HG03066 (cell line): ENCODE results near the gene CREB3L4.
"Not testable (repeated sequence)": the region's sequence is repeated elsewhere in the genome, so short reads cannot be mapped to it uniquely, and the experiment has no call there.

ENCODE experiments used
- ATAC-seq: cut with Tn5 transposase; IDR thresholded peaks from one replicate; pipeline ENCODE4 v1.9.1; 2021; ENCODE audit warnings: low read depth; ENCODE audit not compliant: unreplicated experiment

The CREB3L4 gene

DNA sequence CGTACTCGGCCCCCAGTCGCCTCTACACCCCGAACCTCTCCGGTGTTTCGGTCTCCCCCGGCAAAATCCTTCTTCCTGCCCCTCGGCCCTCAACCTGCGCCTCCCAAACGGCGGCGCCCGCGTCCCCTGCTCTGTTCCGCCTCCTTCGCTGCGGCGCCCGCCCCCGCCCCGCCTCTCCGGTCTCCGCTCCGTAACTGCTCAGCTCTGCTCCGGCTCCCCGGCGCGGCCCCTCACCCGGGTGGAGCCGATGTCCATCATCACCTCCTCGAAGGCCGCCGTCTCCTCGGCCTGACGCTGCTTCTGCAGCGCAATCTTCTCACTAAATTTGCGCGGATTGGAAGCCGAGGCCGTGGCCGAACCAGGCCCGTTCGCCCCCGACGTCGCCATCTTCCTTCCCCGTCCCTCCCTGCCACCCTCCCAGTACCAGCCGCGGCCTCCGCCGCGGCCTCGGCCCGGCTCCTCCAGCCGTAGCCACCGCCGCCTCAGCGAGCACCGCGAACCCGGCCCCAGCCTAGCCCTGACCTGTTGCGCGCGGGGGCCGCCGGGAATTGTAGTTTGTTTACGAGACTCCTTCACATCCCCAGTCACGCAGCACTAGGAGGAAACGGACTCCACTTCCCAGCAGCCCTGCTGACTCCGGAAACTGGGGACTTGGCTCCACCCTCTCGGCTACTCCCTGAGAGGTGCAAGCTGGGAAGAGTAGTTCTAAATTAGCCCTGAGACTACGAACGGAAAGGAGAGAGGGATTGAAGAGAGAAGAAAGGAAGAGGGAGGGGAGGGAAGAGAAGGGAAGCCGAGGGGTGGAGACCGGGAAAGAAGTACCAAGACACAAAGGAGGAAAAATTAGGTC is 9.4 kb upstream of the CREB3L4 start, which contains the start of gene CRTC2:
Gene CRTC2, minus strand, starts transcription at position 502 of the 850 bp plus-strand sequence. Its CDS starts 115 bp downstream, at position 387.
- peak; percentile 78 for ATAC-seq

DNA sequence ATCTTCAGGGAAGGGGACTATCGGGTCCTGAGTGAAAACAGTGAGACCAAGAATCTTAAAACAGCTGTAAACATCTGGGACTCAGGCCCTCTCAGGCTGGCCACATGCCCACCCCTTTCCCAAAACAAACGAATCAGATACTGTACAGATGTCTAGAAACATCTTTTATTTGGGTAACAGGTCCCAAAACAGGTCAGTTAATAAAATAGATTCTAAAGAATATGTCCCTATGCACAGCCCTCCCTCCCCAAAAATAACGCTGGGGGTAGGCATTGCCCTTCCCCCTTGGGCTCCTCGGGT is 8.8 kb upstream of the CREB3L4 start:
- ATAC-seq: no peak

DNA sequence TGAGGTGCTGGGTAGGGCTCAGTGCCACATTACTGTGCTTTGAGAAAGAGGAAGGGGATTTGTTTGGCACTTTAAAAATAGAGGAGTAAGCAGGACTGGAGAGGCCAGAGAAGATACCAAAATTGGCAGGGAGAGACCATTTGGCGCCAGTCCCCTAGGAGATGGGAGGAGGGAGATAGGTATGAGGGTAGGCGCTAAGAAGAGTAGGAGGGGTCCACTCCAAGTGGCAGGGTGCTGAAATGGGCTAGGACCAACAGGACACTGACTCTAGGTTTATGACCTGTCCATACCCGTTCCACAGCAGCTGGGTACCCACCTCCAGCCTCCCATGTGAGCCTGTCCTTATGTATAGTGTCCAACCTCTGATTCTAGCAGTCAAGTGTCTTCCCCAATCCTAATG is 8.2 kb upstream of the CREB3L4 start:
- ATAC-seq: no peak

DNA sequence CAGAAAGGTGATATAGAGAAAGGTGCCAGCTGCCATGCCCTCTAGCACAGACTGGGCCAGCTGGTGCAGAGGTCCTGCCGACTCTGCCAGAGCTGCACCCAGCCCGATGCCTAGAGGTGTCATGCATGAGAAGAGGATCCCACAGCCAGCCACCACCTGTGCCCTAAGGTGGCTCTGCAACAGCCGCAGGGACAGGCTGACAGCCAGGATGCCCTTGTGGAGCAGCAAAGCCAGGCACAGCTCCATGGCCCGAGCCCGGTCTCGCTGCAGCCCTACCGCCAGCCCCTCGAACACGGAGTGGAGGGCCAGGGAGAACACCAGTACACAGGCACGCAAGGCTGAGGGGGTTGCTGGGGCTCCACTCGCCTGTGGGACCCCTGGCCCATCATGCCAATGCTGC is 7.5 kb upstream of the CREB3L4 start:
- ATAC-seq: no peak

DNA sequence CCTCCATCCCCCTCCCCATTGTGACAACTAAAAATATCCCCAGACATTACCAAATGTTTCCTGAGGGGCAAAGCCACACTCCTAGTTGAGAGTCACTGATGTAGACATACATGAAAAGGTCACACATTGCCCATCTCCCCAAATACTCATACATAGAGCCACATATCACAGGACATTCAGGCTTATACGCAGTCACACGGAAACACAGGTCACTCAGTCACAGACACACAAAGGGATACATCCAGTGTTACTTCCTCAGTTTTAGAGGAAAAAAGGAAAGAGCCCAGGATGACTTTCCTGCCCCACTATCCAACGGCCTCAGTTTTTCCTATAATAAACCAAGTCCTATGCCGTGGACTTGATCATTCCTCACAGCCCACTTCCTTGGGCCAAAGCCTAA is 6.3 kb upstream of the CREB3L4 start:
- no peak for ATAC-seq

DNA sequence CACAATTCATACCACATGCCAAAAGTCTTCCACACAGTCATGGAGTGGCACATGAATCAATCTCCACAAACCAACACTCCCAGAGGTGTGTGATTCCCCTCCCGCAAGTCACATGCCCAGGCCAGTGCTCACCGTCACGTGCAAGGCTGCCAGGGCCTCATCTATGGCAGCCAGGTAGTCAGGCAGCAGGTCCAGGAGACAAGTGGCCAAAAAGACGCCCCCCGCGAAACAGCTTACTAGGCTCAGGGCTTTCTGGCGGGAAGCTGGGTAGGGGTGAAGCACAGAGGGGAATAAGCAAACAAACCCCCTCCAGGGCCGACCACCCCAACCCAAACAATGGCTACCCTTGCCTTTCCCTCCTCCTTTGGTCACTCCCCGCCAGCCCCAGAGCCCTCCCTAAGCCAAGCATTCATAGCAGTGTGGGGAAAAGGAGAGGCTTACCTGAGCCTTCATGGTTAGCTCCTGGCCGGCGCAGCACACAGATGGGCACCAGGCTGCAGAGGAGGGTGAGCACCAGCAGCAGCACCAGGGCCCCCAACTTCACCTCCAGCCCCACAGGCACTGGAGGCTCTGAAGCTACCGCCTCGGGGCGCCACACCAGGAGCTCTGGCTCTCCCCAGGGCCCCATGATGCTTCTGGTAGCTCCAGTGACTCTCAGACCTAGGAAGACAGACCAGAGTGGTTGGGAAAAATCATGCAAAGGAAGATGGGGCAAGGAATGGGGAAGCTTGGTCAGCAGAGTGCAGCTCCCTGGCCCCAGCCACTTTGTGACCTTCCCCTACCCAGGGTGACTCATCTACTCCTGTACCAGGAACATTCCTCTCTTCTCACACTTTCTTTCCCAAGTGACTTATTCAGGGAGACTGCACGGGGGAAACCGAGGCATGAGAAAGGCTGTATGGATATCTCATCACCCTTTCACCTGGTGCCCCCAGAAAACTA is 5.3 kb upstream of the CREB3L4 start:
- no peak for ATAC-seq

DNA sequence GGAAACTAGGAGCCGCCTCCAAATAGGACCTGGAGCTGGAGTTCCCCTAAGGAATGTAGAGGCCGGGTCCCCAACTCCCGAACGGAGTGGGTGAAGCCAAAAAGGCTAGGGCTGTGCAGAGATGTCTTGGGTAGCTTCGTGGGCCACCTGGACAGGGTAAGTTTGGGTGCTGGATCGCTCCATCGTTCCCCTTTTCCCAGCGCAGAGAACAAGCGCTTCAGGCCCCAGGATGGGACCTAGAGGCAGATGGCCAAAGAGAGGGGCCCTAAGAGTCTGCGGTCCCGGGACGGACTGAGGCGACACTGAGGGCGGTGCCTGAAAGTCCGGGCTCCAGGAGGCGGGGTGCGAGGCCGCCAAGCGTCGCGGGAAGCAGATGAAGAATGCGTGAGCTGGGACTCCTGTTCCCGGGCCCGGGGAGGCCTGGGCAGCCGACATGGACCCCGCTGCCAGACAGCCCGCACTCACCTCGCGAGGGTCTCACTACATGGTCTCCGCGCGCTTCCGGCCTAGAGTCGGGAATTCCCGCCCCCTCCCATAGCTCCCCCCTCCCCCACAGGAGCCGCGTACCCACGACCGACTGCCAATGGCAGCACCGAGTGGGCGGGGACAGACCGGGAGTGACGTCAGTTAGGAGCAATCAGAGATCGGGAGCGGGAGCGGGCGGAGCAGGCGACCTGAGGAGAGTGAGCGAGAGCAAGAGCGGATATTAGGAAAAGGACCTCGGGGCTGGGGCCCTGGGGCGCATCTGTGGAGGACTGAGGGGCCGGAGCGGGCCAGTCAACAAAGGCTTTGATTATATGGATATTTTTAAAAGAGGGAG is 4.5 kb upstream of the CREB3L4 start, which contains the start of gene SLC39A1:
Gene SLC39A1, minus strand, starts transcription at position 508 of the 820 bp plus-strand sequence. CDS start 822 bp downstream, outside the sequence.
- peak; percentile 41 for ATAC-seq

DNA sequence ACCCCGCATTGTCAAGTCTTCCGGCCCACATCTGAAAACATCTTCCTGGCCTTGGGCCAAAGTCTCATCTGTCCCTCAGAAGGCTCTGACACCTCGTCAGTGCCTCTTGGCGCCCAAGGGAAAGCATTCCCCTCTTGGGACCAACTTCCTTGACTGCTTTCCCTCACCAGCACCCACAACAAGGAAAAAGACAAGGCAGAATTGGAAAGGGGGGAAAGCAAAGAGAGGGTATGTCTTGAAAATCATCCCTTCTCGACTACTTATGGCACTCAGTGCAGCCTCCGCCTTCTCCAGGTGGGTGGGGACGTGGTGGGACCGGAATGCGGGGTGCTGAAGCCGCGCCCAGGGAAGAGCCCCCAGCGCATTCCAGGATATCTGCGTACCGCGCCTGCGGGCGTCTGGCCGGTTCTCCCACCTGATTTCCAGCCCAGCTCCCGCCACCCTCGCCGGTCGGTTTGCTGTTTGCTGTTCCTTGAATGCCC is 3.8 kb upstream of the CREB3L4 start:
- no peak for ATAC-seq

DNA sequence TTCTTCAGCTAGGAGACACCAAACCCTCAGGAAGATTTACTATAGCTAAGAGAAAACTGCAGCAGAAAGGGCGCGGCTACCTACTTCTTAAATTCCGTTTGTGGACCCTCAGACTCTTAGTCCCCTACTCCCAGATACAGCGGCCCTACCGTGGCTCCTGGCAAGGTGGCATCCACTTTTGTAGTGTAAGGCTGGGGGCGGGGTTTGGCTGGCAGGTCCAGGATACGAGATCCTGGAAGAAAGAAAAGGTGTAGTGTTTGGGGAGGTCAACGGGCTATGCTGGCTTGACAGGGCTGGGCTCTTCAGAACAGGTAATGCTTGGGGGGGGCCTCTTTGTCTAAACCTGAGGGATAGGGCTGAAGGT is 280 bp downstream of the CREB3L4 start:
- no peak for ATAC-seq

DNA sequence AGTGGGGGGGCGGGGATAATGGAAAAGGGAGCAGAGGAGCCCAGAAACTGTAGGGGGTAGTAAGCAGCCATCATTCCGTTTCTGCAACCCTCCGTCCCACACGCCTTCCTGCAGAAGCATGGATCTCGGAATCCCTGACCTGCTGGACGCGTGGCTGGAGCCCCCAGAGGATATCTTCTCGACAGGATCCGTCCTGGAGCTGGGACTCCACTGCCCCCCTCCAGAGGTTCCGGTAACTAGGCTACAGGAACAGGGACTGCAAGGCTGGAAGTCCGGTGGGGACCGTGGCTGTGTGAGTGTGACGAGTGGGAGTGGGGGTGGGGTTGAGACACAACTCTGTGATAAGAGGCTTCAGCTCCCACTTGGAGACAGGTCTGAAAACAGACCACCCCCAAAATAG is 706 bp downstream of the CREB3L4 start:
- no peak for ATAC-seq

DNA sequence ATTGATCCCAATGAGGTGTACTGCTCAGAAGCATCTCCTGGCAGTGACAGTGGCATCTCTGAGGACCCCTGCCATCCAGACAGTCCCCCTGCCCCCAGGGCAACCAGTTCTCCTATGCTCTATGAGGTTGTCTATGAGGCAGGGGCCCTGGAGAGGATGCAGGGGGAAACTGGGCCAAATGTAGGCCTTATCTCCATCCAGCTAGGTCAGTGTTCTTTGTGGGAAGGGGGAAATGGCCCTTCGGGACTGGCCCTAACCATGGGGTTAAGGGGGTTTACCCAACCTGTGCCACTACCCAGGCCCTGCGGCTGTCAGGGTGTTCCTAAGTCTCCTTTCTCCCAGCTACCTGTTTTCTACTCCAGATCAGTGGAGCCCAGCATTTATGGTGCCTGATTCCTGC is 1.3 kb downstream of the CREB3L4 start:
- no peak for ATAC-seq

DNA sequence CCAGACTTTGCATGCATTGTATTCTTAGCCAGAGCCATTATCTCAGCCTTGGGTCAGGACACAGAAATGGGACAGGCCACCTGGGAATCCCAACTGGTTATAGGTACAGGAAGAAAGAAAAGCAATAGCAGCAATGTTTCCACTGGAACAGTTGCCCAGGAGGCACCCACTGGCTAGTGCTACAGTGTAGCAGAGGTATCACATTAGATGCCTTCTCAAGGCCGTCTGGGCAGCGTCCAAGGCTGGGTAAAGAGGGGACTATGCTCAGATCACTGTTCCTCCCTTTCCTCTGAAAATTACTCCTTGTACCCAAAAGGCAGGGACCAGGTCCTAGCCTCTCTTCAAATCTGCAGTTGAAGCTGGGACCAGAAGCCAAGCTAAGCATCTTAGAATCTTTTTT is 2.6 kb downstream of the CREB3L4 start:
- ATAC-seq: no peak

DNA sequence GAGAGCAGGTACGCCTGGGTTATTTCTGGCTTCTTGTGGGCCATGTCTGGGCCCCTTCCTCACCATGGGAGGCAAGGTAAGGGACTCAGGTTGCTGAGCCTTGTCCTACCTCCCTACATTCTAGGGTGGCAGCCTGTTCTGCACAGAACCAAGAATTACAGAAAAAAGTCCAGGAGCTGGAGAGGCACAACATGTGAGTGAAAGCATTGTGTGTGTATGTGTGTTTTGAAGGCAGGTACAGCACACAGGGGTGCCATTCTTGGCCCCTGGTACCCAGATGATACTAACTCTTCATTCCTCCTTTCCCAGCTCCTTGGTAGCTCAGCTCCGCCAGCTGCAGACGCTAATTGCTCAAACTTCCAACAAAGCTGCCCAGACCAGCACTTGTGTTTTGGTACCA is 5.4 kb downstream of the CREB3L4 start:
- ATAC-seq: no peak

DNA sequence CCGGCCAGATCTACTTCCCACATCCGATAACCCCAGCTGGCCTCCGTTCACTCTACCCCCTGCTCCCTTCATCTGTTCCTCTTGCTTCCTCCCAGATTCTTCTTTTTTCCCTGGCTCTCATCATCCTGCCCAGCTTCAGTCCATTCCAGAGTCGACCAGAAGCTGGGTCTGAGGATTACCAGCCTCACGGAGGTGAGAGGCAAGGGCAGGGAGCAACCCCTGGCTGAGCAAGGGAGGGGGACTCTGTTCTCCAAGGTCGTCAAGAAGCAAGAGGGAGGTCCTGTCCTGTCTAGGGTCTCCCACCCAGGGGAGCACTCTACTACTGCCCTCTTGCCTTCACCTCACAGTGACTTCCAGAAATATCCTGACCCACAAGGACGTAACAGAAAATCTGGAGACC is 5.8 kb downstream of the CREB3L4 start:
- no peak for ATAC-seq

DNA sequence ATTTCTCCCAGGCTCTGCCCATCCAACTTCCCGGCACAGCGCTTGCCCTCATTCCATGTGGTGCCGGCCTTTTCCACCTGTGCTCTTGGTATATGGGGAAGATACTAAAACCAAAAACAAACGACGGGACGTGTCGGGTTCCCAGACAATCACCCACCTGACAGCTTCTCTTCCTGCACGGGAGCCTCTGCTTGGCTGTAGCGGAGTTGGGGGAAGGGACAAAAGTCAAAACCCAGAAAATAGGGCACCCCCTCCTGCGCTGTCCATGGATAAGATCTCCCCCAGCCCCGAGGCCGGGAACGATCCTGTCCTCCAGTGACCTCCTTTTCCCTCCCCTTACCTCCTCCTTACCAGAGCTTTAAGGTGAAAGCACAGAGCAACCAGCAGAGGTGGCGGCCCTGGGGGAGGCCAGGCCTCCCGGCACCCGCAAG is 9.1 kb downstream of the CREB3L4 start:
- no peak for ATAC-seq

DNA sequence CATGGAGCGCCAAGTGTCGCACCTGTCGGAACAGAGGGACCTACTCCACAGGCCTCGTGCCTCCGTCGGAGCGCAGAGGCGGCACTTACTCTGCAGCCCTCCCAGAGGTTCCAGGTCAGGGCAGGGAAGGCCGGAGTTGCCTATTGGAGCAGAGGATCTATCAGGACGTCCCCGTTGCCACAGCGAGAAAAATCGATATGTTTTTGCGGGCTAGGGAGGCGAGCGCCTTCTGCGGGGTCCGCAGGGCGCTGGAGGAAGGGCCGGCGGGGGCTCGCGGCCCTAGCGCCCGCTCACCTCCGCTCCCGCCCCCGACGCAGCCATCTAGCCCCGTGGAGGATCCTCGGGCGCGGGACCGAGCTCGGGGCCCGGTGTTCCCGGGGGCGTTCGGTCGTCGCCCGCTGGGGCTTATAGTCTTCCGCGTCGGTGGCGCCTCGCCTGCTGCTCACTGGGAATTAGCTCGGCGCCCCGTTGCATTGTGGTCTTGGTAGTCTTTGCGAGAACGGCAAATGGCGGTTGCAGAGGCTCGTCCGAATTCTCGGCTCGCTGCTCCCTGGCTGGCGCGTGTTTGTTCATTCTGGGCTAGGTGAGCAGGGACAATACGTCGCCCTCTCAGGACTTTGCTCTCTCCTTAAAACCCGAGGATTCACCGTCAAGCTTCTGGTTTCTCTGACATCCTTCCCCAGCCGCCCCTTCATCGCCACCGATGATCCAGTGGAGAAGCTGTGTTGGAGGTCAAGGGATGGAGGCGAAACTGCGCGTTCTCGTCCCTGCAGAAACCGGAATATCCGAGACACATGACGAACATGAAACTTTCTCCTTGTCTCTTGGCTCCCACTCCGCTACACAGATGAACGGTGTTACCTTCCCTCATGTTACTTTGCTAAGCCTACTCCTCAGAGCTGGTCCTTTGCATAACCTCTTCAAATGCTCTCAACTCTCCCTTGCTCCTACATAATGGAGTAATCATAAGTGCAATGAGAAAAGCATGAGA is 9.8 kb downstream of the CREB3L4 start, which contains the start of gene JTB:
Gene JTB, minus strand, starts transcription at position 425 of the 991 bp plus-strand sequence. Its CDS starts 422 bp downstream, at position 3.
- ATAC-seq: peak; percentile 84

DNA sequence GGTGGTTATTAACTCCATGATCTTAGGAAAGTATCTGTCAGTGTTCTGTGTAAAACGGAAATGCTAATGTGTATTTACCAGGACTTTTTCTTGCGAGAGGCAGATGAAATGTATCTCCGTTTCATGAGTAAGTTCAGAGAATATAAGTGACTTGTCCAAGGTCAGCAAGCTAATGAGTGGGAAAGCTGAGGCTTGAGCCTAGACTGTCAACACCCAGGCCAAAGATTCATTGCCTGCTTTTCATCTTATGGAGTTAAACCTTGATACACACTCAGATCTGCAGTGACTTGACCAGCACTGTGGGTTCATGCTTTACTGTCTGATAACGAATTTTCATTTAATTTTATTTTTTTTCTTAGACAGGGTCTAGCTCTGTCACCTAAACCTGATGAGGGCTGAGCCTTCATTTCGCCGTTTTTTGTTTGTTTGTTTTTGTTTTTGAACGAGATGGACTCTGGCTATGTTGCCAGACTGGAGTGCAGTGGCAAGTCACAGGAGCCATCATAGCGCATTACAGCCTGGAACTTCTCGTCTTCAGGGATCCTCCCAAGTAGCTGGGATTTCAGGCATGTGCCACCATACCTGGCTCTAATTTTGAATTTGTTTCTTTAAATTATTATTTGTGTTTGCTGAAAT is 10.7 kb downstream of the CREB3L4 start:
- ATAC-seq: no peak

DNA sequence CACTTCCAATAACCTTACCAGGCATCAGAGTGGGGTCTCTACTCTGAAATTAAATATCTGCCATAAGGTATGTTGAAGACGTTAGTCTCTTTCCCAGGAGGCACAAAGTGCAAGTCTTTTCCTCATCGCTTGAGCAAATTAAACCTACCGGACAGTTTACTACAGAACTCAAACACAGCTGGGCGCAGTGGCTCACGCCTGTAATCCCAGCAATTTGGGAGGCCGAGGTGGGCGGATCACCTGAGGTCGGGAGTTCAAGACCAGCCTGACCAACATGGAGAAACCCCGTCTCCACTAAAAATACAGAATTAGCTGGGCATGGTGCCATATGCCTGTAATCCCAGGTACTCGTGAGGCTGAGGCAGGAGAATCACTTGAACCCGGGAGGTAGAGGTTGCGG is 11.4 kb downstream of the CREB3L4 start:
- ATAC-seq: not testable (repeated sequence)

DNA sequence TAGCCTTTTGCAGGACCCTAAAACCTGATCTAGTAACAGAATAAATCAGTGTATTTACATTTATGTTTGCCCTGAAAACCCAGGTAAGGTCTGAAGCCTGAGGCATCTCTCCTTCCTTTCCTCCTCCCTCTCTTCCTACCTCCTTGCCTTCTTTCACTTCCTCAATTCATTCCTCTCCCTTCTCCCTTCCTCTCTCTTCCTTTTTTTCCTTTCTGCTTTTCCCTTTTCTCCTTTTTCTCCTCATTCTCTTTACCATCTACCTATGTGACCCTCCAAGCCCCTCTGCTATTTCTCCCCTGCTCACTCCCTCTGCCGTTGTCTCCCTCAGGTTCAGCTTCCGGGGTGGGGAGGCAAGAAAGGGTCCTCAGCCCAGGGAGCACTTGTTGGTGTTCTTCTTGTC is 14.0 kb downstream of the CREB3L4 start:
- ATAC-seq: not testable (repeated sequence)
